H1 (cell line): ENCODE results near the gene PRDM10. TPM values are rescaled to one million over a fixed set of nuclear protein-coding genes. Genes with fewer than 3 reads are reported as not detected.

Source experiments
- CTCF ChIA-PET: fragments of 300-600 bp; sonication (Branson Sonifier 250); formaldehyde crosslinking; loops from one replicate; lab custom pipeline; 2021; ENCODE audit not compliant: partially characterized antibody; lab: Charles Lee
- POLR2A ChIA-PET: fragments of 300-600 bp; sonication (Branson Sonifier 250); formaldehyde crosslinking; loops from one replicate; lab custom pipeline; 2021; ENCODE audit warnings: inconsistent platforms; ENCODE audit not compliant: partially characterized antibody; lab: Charles Lee
- DNase-seq, 2 experiments: peaks; one replicate each; pipeline versions ENCODE4 v3.0.0 to v3.0.0-alpha.2; 2010 to 2022; ENCODE audit warnings: low spot score in 2 of 2, low read depth in 1 of 2, mixed read lengths in 1 of 2
- FAIRE-seq: peaks from 2 replicates; lab custom pipeline; 2011; peaks lifted over from hg19 to GRCh38; lab: Jason Lieb, UNC
- H2AFZ ChIP-seq: 2 replicates; pipeline ENCODE4 v1.8.1; 2012; ENCODE audit warnings: low read length, inconsistent platforms
- H2AK5ac ChIP-seq: 2 replicates; pipeline ENCODE4 v1.6.1; 2013; ENCODE audit warnings: low read depth, low read length
- H2BK120ac ChIP-seq: replicated peaks from 2 replicates; pipeline ENCODE3; 2013; ENCODE audit warnings: low read depth, low read length, inconsistent platforms
- H2BK12ac ChIP-seq: 2 replicates; pipeline ENCODE4 v1.6.1; 2013; ENCODE audit warnings: low read depth, low read length
- H2BK15ac ChIP-seq: 2 replicates; pipeline ENCODE4 v1.6.1; 2013; ENCODE audit warnings: low read length
- H2BK20ac ChIP-seq: 2 replicates; pipeline ENCODE4 v1.6.1; 2013; ENCODE audit warnings: low read length
- H2BK5ac ChIP-seq: 2 replicates; pipeline ENCODE4 v1.6.1; 2013; ENCODE audit warnings: low read depth, low read length
- H3K14ac ChIP-seq: 2 replicates; pipeline ENCODE4 v1.6.1; 2013; ENCODE audit warnings: inconsistent platforms; ENCODE audit not compliant: insufficient read length
- H3K18ac ChIP-seq: 2 replicates; pipeline ENCODE4 v1.6.1; 2013; ENCODE audit warnings: low read length; ENCODE audit errors: extremely low read depth
- H3K23ac ChIP-seq: 2 replicates; pipeline ENCODE4 v1.6.1; 2013; ENCODE audit warnings: inconsistent platforms; ENCODE audit not compliant: insufficient read length
- H3K23me2 ChIP-seq: 2 replicates; pipeline ENCODE4 v1.6.1; 2013; ENCODE audit warnings: low read depth, low read length
- H3K27ac ChIP-seq: 2 replicates; pipeline ENCODE4 v1.6.1; 2011; ENCODE audit warnings: low read depth, low read length, inconsistent platforms
- H3K27me3 ChIP-seq, 4 experiments: replicated peaks in 1 of 4; 1 replicate in 1 of 4; 2 replicates in 3 of 4; pipeline versions ENCODE4 v1.6.1 to v1.8.1; 2011 to 2013; ENCODE audit warnings: low read length in 3 of 4, mild to moderate bottlenecking in 3 of 4, inconsistent platforms in 2 of 4, mixed read lengths in 2 of 4, moderate library complexity in 1 of 4; ENCODE audit not compliant: control insufficient read depth in 3 of 4, insufficient read depth in 3 of 4; ENCODE audit errors: extremely low read depth in 1 of 4
- H3K36me3 ChIP-seq, 4 experiments: 2 replicates each; pipeline versions ENCODE4 v1.6.1 to v1.8.1; 2011 to 2013; ENCODE audit warnings: mild to moderate bottlenecking in 4 of 4, low read length in 3 of 4, moderate library complexity in 2 of 4, control low read depth in 1 of 4, inconsistent platforms in 1 of 4; ENCODE audit not compliant: insufficient read depth in 4 of 4, control insufficient read depth in 2 of 4
- H3K4ac ChIP-seq: replicated peaks from 2 replicates; pipeline ENCODE3; 2013; ENCODE audit warnings: low read length, low read depth, mixed read lengths, inconsistent platforms; ENCODE audit not compliant: insufficient read length
- H3K4me1 ChIP-seq, 4 experiments: replicated peaks in 1 of 4; 1 replicate in 1 of 4; 2 replicates in 3 of 4; pipeline versions ENCODE4 v1.6.1 to v1.8.1; 2011 to 2013; ENCODE audit warnings: low read length in 3 of 4, inconsistent platforms in 2 of 4, mixed read lengths in 1 of 4; ENCODE audit not compliant: insufficient read depth in 4 of 4, control insufficient read depth in 3 of 4
- H3K4me2 ChIP-seq, 2 experiments: 2 replicates each; pipeline versions ENCODE4 v1.6.1 to v1.8.1; 2011 to 2013; ENCODE audit warnings: low read depth in 2 of 2, low read length in 2 of 2, control low read depth in 1 of 2, inconsistent platforms in 1 of 2, mild to moderate bottlenecking in 1 of 2; ENCODE audit not compliant: insufficient read depth in 1 of 2
- H3K4me3 ChIP-seq, 4 experiments: fragments of 200-600, 300-600 bp in 1 of 4; sonication (generic), shearing (Covaris generic), sonication (Bioruptor Twin) in 1 of 4; 2 replicates each; pipeline versions ENCODE4 v1.5.1 to v1.8.1; 2011 to 2016; ENCODE audit warnings: low read length in 4 of 4, low read depth in 3 of 4, control low read depth in 2 of 4, inconsistent platforms in 2 of 4, mild to moderate bottlenecking in 2 of 4, mixed read lengths in 1 of 4, moderate library complexity in 1 of 4; ENCODE audit not compliant: insufficient read depth in 2 of 4; ENCODE audit errors: extremely low read depth in 1 of 4
- H3K56ac ChIP-seq: replicated peaks from 2 replicates; pipeline ENCODE3; 2013; ENCODE audit warnings: low read depth, mild to moderate bottlenecking, mixed read lengths, low read length, inconsistent platforms; ENCODE audit not compliant: insufficient read length
- H3K79me1 ChIP-seq: 2 replicates; pipeline ENCODE4 v1.6.1; 2013; ENCODE audit warnings: low read depth, low read length, control low read depth
- H3K79me2 ChIP-seq, 2 experiments: 2 replicates each; pipeline versions ENCODE4 v1.6.1 to v1.8.1; 2012 to 2013; ENCODE audit warnings: low read length in 2 of 2, mild to moderate bottlenecking in 2 of 2, inconsistent platforms in 1 of 2; ENCODE audit not compliant: insufficient read depth in 2 of 2, control insufficient read depth in 1 of 2
- H3K9ac ChIP-seq, 4 experiments: replicated peaks in 1 of 4; 1 replicate in 1 of 4; 2 replicates in 3 of 4; pipeline versions ENCODE4 v1.6.1 to v1.8.1; 2011 to 2013; ENCODE audit warnings: low read depth in 3 of 4, low read length in 3 of 4, control low read depth in 2 of 4, mild to moderate bottlenecking in 2 of 4, moderate library complexity in 2 of 4, inconsistent platforms in 1 of 4; ENCODE audit errors: extremely low read depth in 1 of 4
- H3K9me3 ChIP-seq, 2 experiments: 2 replicates each; pipeline versions ENCODE4 v1.6.1 to v1.8.1; 2012 to 2013; ENCODE audit warnings: mild to moderate bottlenecking in 2 of 2, moderate library complexity in 2 of 2, control low read depth in 1 of 2, inconsistent platforms in 1 of 2, low read depth in 1 of 2, low read length in 1 of 2, mixed read lengths in 1 of 2; ENCODE audit not compliant: insufficient read depth in 2 of 2
- H4K20me1 ChIP-seq, 2 experiments: replicated peaks in 1 of 2; 2 replicates each; pipeline versions ENCODE3 to v1.8.1; 2011 to 2013; ENCODE audit warnings: inconsistent platforms in 2 of 2, low read length in 2 of 2, mild to moderate bottlenecking in 1 of 2; ENCODE audit not compliant: insufficient read depth in 2 of 2, control insufficient read depth in 1 of 2
- H4K5ac ChIP-seq: 2 replicates; pipeline ENCODE4 v1.6.1; 2013; ENCODE audit warnings: low read length, low read depth, mixed read lengths, inconsistent platforms; ENCODE audit not compliant: insufficient read length
- H4K8ac ChIP-seq: 2 replicates; pipeline ENCODE4 v1.8.0; 2013; ENCODE audit warnings: mild to moderate bottlenecking, moderate library complexity, low read length, inconsistent platforms; ENCODE audit not compliant: insufficient read depth; ENCODE audit errors: extremely low read depth
- H4K91ac ChIP-seq: replicated peaks from 2 replicates; pipeline ENCODE3; 2013; ENCODE audit warnings: low read length, mixed read lengths, inconsistent platforms; ENCODE audit not compliant: insufficient read length
- YY1 ChIP-seq: IDR thresholded peaks from 2 replicates; pipeline ENCODE4 v1.6.1; 2011; ENCODE audit warnings: low read depth, mild to moderate bottlenecking, low read length
- WGBS, 2 experiments: shearing (Covaris generic) in 1 of 2; methylation state at CpG; one replicate each; pipeline versions ENCODE4 v1.1.6 to v1.1.7; 2013 to 2015; ENCODE audit warnings: low lambda C conversion rate in 2 of 2, mixed read lengths in 2 of 2, inconsistent platforms in 1 of 2, low coverage in 1 of 2, missing lambda C conversion rate in 1 of 2; ENCODE audit not compliant: insufficient replicate concordance in 2 of 2, insufficient coverage in 1 of 2, insufficient read length in 1 of 2; ENCODE audit errors: extremely low coverage in 1 of 2, missing lambda C conversion rate in 1 of 2; 5-methylcytosine and 5-hydroxymethylcytosine counted together
- polyA plus RNA-seq, 7 experiments: library from polyadenylated mRNA; depleted of rRNA in 3 of 7; stranded (reverse) in 5 of 7; unstranded in 2 of 7; fragments of >200 nt in 5 of 7; fragments of 200-250 nt in 2 of 7; gene quantifications; 1 replicate in 5 of 7; 2 replicates in 1 of 7; 4 replicates in 1 of 7; pipeline versions ENCODE4 v1.2.1 to v1.2.3, GENCODE V29; 2011 to 2013; ENCODE audit warnings: missing spikeins in 2 of 7, mixed read lengths in 2 of 7
- total RNA-seq: library from RNA; stranded (reverse); fragmentation: NEBNext Ultra II Directional; extraction: Animal tissue kit (Norgen Biotek cat#: 25700); gene quantifications from 2 replicates; pipeline ENCODE4 v1.2.1, GENCODE V29; 2021

PRDM10 gene
- total and polyA plus RNA-seq, 2 of the 8 experiments (the other 6 are each of a cell fraction or from before 2014, with no cell fraction given) = 15.5 to 19.2 TPM

DNA sequence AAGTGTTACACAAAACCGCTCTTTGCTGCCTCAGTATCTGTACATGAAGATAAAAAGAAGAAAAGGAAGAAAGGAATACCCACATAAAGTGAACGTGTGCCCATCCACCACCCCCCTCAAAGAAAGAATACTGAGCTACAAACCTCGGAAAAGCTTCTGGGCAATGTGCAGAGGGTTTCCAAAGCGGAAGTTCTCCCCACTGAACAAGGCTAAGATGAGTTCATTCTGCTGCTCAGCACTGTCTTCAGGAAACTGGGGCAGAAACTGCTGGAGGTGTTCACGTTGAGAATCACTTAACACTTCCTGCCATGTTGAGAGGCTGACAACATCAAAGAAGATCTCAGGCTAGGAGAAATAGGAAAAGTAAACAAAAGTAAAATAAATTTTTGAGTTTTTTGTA lies 114.2 kb downstream of the PRDM10 start:
- H4K91ac ChIP-seq = no peak overlapping the region
- no peak overlapping the region for H3K18ac ChIP-seq
- no peak overlapping the region for H3K4me3 ChIP-seq
- FAIRE-seq = no peak
- H2BK20ac ChIP-seq = no peak overlapping the region
- no peaks in the 10 kb centered on the region for H3K27me3 ChIP-seq
- H3K4me1 ChIP-seq = no peaks in the 10 kb centered on the region
- no peak overlapping the region for H3K4me2 ChIP-seq
- no peak overlapping the region for H4K8ac ChIP-seq
- no peak overlapping the region for H4K5ac ChIP-seq
- no peak overlapping the region for H2BK5ac ChIP-seq
- no peak overlapping the region for H3K9ac ChIP-seq
- no peaks in the 10 kb centered on the region; the same call in 1 of the 2 replicates for H3K23me2 ChIP-seq
- no peak overlapping the region for H2BK15ac ChIP-seq
- no peak overlapping the region for H2AK5ac ChIP-seq
- peaks cover 2 to 3% of the 10 kb centered on the region in 2 experiments for H4K20me1 ChIP-seq
- no peak overlapping the region for H3K56ac ChIP-seq
- no peak overlapping the region for H3K14ac ChIP-seq
- H3K79me1 ChIP-seq = no peaks in the 10 kb centered on the region
- no peak overlapping the region for H3K23ac ChIP-seq
- DNase-seq = no peak
- no peak overlapping the region for H2AFZ ChIP-seq
- POLR2A ChIA-PET = no interaction called here
- no peak overlapping the region for H3K4ac ChIP-seq
- WGBS, 2 experiments = 89% methylated on average over 5 of the region's 5 CpGs; no CpG with 5 or more reads in 1 of the 2 experiments
- H3K79me2 ChIP-seq = peaks cover 0 to 1% of the 10 kb centered on the region in 2 experiments; a peak in 2 of 4 replicates
- peaks cover 30 to 82% (median 74%) of the 10 kb centered on the region in 4 experiments for H3K36me3 ChIP-seq
- H2BK120ac ChIP-seq = no peak overlapping the region
- TF ChIP-seq YY1 = no peak
- CTCF ChIA-PET = no interaction called here
- H3K27ac ChIP-seq = no peak overlapping the region
- no peak overlapping the region for H2BK12ac ChIP-seq
- H3K9me3 ChIP-seq = no peaks in the 10 kb centered on the region
